HG02798 (cell line): Measurements from ENCODE around the gene DGCR6.
"Not testable (repeated sequence)": the region's sequence is repeated elsewhere in the genome, so short reads cannot be mapped to it uniquely, and the experiment has no call there.

ENCODE experiments used
- ATAC-seq: cut with Tn5 transposase; IDR thresholded peaks from one replicate; pipeline ENCODE4 v1.9.1; 2021; ENCODE audit warnings: mild to moderate bottlenecking; ENCODE audit not compliant: unreplicated experiment, poor library complexity

The DGCR6 gene

DNA sequence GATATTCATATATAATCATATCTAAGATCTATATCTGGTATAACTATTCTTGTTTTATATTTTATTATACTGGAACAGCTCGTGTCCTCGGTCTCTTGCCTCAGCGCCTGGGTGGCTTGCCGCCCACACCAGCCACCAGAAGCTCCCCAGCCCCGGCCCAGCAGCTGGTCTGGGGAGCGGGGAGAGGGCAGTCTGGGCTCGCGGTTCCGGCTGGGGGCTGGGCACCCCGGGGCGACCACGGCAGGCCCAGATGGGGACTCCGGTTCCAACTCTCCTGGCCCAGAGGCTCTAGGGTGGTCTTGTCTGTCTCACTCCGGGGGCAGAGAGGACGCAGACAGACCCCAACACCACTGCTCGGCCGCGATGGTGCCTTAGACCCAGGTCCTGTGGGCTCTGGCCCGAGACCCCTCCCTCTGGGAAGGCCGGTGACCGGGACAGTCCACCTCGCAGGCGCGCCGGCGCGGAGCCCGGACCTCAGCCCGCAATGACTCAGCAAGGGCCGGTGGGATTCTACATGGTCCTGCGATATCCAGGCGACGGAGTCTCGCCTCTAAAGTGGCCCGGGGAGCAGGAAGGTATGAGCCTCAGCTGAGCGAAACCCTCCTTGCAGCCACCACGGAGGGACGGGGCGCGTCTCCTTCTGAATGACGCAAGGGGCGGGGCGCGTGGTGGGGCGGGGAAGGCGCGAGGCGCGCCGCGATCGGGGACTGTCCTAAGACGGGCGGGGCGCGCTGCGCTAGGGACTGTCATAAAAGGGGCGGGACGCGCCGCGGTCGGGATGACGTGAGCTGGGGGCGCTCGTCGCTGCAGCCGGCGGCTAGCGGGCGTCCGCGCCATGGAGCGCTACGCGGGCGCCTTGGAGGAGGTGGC is at the start of gene DGCR6:
Gene DGCR6 (plus strand): TSS at position 781 of the 870 bp plus-strand sequence. CDS start 55 bp downstream, at position 836.
- ATAC-seq: peak; percentile 93

GRCh38 chr22:18859314-18859713 is 46.8 kb upstream of the DGCR6 start:
- ATAC-seq: not testable (repeated sequence)

DNA sequence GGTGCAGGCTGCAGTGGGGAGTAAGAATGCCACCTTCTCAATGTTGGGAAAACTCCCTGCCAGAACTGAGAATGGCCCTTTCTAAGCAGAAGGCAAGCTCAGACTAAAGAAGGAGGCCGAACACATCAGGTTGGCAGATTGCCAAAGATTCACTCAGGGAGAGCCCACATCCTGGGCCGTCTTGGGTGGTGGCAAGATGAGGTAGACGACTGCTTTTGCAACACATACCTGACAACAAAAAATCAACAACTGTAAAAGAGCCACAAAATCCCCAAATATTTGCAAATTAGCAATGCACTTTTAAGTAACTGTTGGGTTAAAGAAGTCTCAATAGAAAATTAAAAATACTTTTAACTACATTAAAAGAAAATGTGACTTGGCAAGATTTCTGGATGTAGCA is 24.9 kb upstream of the DGCR6 start:
- ATAC-seq: not testable (repeated sequence)

DNA sequence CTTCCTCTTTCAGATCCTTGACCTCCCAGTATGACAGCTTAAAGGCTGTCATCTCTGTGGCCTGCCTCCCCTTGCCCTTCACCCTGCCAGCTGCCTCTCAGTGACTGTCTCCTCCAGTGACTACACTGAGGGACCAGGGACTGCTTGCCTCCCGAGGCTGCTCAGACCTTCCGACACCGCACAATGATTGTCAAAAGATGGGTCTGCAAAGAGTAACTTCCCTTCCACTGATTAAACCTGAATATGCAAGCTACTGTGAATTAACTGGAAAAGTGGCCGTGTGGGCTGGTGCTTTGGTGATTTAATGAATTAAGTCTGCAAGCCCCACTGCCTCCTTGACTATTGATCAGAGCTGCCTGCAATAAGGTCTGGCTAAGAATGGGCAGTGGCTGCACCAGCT is 21.7 kb upstream of the DGCR6 start:
- ATAC-seq: not testable (repeated sequence)

DNA sequence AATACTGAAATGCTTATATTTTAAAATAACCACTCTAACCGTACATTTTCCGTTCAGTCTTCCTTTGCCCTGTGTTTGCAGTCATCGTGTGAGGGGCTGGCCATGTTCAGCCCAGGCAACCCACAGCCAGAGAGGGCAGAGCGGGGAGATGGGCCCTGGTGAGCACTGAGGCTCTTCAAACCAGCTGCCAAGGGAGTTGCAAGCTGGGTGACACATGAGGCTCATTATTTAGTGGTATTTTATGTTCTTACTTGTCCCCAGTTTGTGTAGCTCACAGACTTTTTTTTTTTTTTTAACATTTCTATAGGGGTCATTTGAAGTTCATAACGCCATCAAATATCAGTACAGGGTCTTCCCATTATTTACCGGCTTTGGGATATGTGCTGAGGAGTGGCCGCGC is 18.0 kb upstream of the DGCR6 start:
- ATAC-seq: no peak

- ATAC-seq: peak; percentile 90
Observed at GRCh38 chr22:18890510-18891192, 15.5 kb upstream of the DGCR6 start.

- ATAC-seq: not testable (repeated sequence)
Observed at GRCh38 chr22:18893775-18894174, 12.3 kb upstream of the DGCR6 start.

DNA sequence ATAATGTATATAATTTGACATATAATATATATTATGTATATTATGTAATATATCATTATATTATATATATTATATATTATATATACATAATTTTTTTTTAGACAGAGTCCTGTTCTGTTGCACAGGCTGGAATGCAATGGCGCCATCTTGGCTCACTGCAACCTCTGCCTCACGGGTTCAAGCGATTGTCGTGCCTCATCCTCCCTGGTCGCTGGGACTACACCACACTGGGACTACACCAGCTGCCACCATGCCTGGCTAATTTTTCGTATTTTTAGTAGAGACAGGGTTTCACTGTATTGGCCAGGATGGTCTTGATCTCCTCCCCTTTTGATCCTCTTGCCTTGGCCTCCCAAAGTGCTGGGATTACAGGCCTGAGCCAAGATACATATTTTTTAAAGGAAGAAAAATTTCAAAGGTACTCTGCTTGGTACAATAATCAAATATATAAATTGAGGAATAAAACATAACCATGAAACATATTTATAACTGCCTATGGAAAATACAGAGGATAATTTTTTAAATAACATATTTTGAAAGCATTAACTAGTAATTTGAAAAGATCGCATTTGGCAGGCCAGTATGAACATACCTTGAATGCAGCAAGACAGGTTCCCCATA is 10.0 kb upstream of the DGCR6 start:
- peak; percentile 52 for ATAC-seq

- ATAC-seq: not testable (repeated sequence)
Observed at GRCh38 chr22:18906410-18906745, 258 bp downstream of the DGCR6 start.

DNA sequence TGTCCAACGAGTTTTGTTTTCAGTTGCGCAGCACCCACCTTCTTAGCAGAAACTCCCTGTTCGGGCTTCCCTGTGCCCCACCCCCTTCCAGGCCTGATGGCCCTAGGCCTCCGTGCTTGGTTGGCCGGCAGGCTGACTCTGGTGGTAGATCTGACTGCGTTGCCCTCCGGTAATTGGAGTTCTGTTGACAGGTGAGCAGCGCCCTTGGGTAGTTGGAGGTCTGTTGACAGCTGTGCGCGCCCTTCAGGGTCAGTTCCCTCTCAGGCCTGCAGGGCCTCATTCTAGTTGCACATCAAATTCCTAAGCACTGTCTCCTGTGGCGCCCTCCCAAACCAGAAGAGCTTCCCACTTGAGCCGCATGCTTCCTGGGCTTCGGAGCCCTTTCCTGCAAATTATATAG is 776 bp downstream of the DGCR6 start:
- ATAC-seq: no peak

GRCh38 chr22:18909556-18909955 is 3.4 kb downstream of the DGCR6 start:
- ATAC-seq: no peak

DNA sequence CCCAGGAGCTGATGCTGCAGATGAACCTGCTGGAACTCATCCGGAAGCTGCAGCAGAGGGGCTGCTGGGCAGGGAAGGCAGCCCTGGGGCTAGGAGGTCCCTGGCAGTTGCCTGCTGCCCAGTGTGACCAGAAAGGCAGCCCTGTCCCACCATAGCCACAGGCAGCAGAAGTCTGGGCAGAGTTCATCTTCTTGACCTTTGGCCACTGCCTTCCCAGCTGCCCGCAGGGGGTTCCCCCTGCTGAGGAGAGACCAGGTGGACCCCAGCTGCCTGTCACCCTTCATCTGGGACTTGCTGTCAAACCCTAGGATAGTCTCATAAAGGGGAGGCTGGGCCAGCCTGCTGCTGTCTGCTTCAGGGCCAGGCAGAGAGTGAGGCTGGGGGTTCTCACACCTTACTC is 5.4 kb downstream of the DGCR6 start:
- not testable (repeated sequence) for ATAC-seq

GRCh38 chr22:18912264-18912946 is 6.3 kb downstream of the DGCR6 start:
- not testable (repeated sequence) for ATAC-seq

DNA sequence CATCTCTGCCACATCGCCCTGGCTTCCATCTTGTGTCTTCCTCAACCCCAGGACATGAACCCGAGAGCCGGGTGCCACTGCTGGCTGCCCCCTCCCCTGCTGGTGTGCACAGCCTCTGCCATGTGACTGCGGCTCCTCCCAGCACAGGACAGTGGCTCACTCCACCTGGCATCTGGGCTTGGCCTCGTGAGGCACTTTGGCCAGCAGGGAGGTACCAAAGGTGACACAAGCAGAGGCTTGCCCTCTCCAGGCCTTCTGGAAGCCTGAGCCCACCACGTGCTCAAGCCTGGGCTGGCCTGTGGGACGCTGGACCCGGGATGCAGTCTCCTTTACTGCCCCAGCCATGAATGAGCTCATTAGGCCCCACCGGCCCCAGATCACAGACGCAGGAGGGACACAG is 8.4 kb downstream of the DGCR6 start:
- ATAC-seq: not testable (repeated sequence)

DNA sequence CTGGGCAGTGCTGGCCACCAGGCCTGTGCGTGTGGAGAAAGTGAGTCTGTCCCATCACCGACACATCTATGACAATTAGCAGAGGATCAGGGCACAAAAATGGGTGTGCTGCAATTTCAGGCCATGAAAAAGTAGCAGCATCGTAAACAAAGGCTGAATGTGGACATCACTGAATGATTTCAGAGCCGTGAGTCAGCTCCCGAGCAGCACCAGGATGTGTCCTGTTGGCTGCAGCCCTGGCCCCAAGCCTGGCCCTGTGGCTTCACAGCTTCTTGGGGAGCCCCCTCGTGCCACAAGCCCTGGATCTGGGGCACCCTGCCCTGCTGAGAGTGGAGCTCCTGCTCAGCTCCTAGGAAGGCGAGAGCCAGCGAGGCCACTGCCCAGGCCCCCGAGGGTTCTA is 9.4 kb downstream of the DGCR6 start:
- not testable (repeated sequence) for ATAC-seq

DNA sequence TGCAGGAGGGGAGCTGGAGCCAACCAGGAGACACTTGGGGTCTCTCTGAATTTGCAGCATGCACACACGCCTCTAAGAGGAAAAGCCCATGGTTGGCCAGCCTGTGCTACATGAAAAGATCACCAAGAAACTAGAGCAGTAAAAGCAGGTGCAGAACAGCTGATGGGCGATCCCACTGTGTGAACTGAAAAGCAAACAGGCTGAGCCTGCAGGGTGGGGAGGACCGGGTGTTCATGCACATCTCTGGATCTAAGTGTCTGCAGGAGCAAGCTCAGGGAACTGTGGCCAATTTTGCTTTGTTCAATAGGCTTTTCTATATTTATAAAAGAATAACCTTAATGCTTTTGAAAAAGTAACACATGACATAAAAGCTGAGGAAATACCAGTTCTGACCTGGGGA is 11.7 kb downstream of the DGCR6 start:
- not testable (repeated sequence) for ATAC-seq

- not testable (repeated sequence) for ATAC-seq
Observed at GRCh38 chr22:18920257-18920902, 14.3 kb downstream of the DGCR6 start.

- ATAC-seq: no peak
Observed at GRCh38 chr22:18925368-18926064, 19.4 kb downstream of the DGCR6 start.

- no peak for ATAC-seq
Observed at GRCh38 chr22:18927020-18927419, 20.9 kb downstream of the DGCR6 start.
